K562 (cell line): Measurements from ENCODE around the gene SNCG. TPM values are rescaled to one million over a fixed set of nuclear protein-coding genes. Genes with fewer than 3 reads are reported as not detected.
"Not testable (repeated sequence)": the region's sequence is repeated elsewhere in the genome, so short reads cannot be mapped to it uniquely, and the experiment has no call there.

Source experiments
- ATAC-seq: fragments of 200-7000 bp; cut with Tn5 transposase; 3 replicates; pipeline ENCODE4 v1.9.1; 2020; ENCODE audit warnings: moderate library complexity
- BruUV-seq: library from RNA; stranded (reverse); fragments of 400-500 nt; replicated peaks from 2 replicates; lab custom pipeline; 2021; lab: Mats Ljungman, UMichigan
- CTCF ChIA-PET: fragments of 300-600 bp; formaldehyde crosslinking; extraction: SDS; loops from one replicate; lab custom pipeline; 2021; ENCODE audit warnings: low intra/inter-chr PET ratio; lab: Yijun Ruan, JAX
- POLR2A ChIA-PET: fragments of 300-600, 350-650 bp; sonication (Branson Sonifier 250); formaldehyde crosslinking; extraction: SDS; loops from one replicate; lab custom pipeline; 2021; ENCODE audit warnings: antibody characterized with exemption, inconsistent platforms; lab: Yijun Ruan, JAX
- DNase-seq, 4 experiments: peaks; one replicate each; pipeline versions ENCODE4 v3.0.0 to v3.0.0-alpha.2; 2011 to 2018; ENCODE audit warnings: low spot score in 3 of 4, mixed read lengths in 3 of 4; ENCODE audit errors: extremely low read depth in 1 of 4
- FAIRE-seq: peaks from 2 replicates; lab custom pipeline; 2011; peaks lifted over from hg19 to GRCh38; lab: Jason Lieb, UNC
- H2AFZ ChIP-seq: 2 replicates; pipeline ENCODE4 v1.6.0; 2011; ENCODE audit warnings: low read depth, low read length, control low read depth, inconsistent platforms
- H3K27ac ChIP-seq: fragments of 200-600 bp; 3 replicates; pipeline ENCODE4 v1.8.0; 2011; ENCODE audit warnings: low read depth, mild to moderate bottlenecking, control low read depth, inconsistent platforms, low read length, moderate library complexity, mixed read lengths; ENCODE audit errors: extremely low read depth
- H3K27me3 ChIP-seq, 2 experiments: fragments of 300-600 bp in 1 of 2; 2 replicates in 1 of 2; 3 replicates in 1 of 2; pipeline versions ENCODE4 v1.6.0 to v1.8.0; 2011; ENCODE audit warnings: inconsistent platforms in 2 of 2, low read length in 2 of 2, mild to moderate bottlenecking in 1 of 2, mixed read lengths in 1 of 2, moderate library complexity in 1 of 2; ENCODE audit not compliant: control insufficient read depth in 2 of 2, insufficient read depth in 2 of 2
- H3K36me3 ChIP-seq: fragments of 300-600 bp; 3 replicates; pipeline ENCODE4 v1.8.0; 2011; ENCODE audit warnings: mild to moderate bottlenecking, low read length, inconsistent platforms; ENCODE audit not compliant: control insufficient read depth, insufficient read depth
- H3K4me1 ChIP-seq, 2 experiments: fragments of 200-600 bp in 1 of 2; replicated peaks in 1 of 2; 2 replicates in 1 of 2; 3 replicates in 1 of 2; pipeline versions ENCODE4 v1.5.1 to v1.8.0; 2011; ENCODE audit warnings: inconsistent platforms in 2 of 2, low read length in 2 of 2, mild to moderate bottlenecking in 1 of 2, mixed read lengths in 1 of 2, moderate library complexity in 1 of 2; ENCODE audit not compliant: control insufficient read depth in 2 of 2, insufficient read depth in 2 of 2
- H3K4me2 ChIP-seq: 2 replicates; pipeline ENCODE4 v1.6.1; 2011; ENCODE audit warnings: low read length, control low read depth, inconsistent platforms, mixed read lengths; ENCODE audit not compliant: insufficient read depth
- H3K4me3 ChIP-seq: fragments of 200-600 bp; sonication (generic), shearing (Covaris generic); 2 replicates; pipeline ENCODE4 v1.5.1; 2016; ENCODE audit warnings: control low read depth, inconsistent platforms
- H3K79me2 ChIP-seq: fragments of 200-600 bp; 3 replicates; pipeline ENCODE4 v1.8.0; 2011; ENCODE audit warnings: low read length, inconsistent platforms; ENCODE audit not compliant: control insufficient read depth, insufficient read depth
- H3K9ac ChIP-seq, 2 experiments: 2 replicates each; pipeline versions ENCODE4 v1.6.0 to v1.6.1; 2011; ENCODE audit warnings: low read depth in 2 of 2, low read length in 2 of 2, control low read depth in 1 of 2, inconsistent platforms in 1 of 2, mild to moderate bottlenecking in 1 of 2, mixed read lengths in 1 of 2; ENCODE audit not compliant: insufficient read depth in 1 of 2
- H3K9me1 ChIP-seq: one replicate; pipeline ENCODE4 v1.6.0; 2011; ENCODE audit warnings: inconsistent platforms, mild to moderate bottlenecking, low read length, moderate library complexity; ENCODE audit not compliant: control insufficient read depth, insufficient read depth
- H3K9me3 ChIP-seq: replicated peaks from 2 replicates; pipeline ENCODE4 v1.5.1; 2011; ENCODE audit warnings: low read depth, low read length, inconsistent platforms; ENCODE audit not compliant: control insufficient read depth, insufficient read depth
- H4K20me1 ChIP-seq: replicated peaks from 2 replicates; pipeline ENCODE4 v1.6.1; 2011; ENCODE audit warnings: low read length, inconsistent platforms, mixed read lengths; ENCODE audit not compliant: control insufficient read depth, insufficient read depth
- ATF7 ChIP-seq: fragments of 450-650 bp; IDR thresholded peaks from 2 replicates; pipeline ENCODE4 v1.7.1; 2014; ENCODE audit warnings: mild to moderate bottlenecking, moderate library complexity
- CEBPB ChIP-seq: fragments of 450-650 bp; IDR thresholded peaks from 2 replicates; pipeline ENCODE4 v1.6.1; 2016; ENCODE audit warnings: missing genetic modification characterization, missing compliant biosample characterization
- CHD2 ChIP-seq: IDR thresholded peaks from 2 replicates; pipeline ENCODE4 v1.6.1; 2011; ENCODE audit warnings: low read depth, low read length
- JUN ChIP-seq, 2 experiments: sonication (generic) in 1 of 2; formaldehyde crosslinking in 1 of 2; IDR thresholded peaks; 2 replicates each; pipeline versions ENCODE4 v1.6.1 to v1.8.0; 2012 to 2022; ENCODE audit warnings: borderline replicate concordance in 2 of 2, mild to moderate bottlenecking in 2 of 2, improper control_type of control experiment in 1 of 2, low read depth in 1 of 2, low read length in 1 of 2, missing genetic modification reagents in 1 of 2
- MEIS2 ChIP-seq: fragments of 450-650 bp; IDR thresholded peaks from 2 replicates; pipeline ENCODE4 v1.6.1; 2014; ENCODE audit warnings: mild to moderate bottlenecking; ENCODE audit not compliant: partially characterized antibody
- MYC ChIP-seq, 2 experiments: fragments of 250-450 bp in 1 of 2; sonication (Bioruptor Pico) in 1 of 2; IDR thresholded peaks; 2 replicates each; pipeline versions ENCODE4 v1.5.1 to v1.6.1; 2012 to 2021; ENCODE audit warnings: low read depth in 2 of 2, borderline replicate concordance in 1 of 2, improper control_type of control experiment in 1 of 2, low read length in 1 of 2, mild to moderate bottlenecking in 1 of 2, moderate library complexity in 1 of 2
- POLR2A ChIP-seq: fragments of 450-650 bp; conservative IDR thresholded peaks from 2 replicates; pipeline ENCODE4 v1.6.1; 2016
- RBM25 ChIP-seq: fragments of 200-400 bp; formaldehyde crosslinking; IDR thresholded peaks from 2 replicates; pipeline ENCODE4 v1.6.1; 2018; ENCODE audit warnings: low read length, low read depth, moderate library complexity; ENCODE audit not compliant: severe bottlenecking
- SMAD1 ChIP-seq: fragments of 150-350 bp; IDR thresholded peaks from 2 replicates; pipeline ENCODE4 v1.6.1; 2014; ENCODE audit warnings: low read length, low read depth; ENCODE audit not compliant: partially characterized antibody
- TBP ChIP-seq: optimal IDR thresholded peaks from 2 replicates; pipeline ENCODE3; 2011; ENCODE audit warnings: low read depth, low read length, improper control_type of control experiment
- WGBS: fragments of 100-300 bp; shearing (Covaris generic); methylation state at CpG from one replicate; pipeline ENCODE4 v1.1.6; 2016; ENCODE audit warnings: low coverage, mixed read lengths; ENCODE audit not compliant: insufficient coverage; ENCODE audit errors: missing lambda C conversion rate; 5-methylcytosine and 5-hydroxymethylcytosine counted together
- in situ Hi-C: fragments of 300-500 bp; cut with MboI; formaldehyde crosslinking; loops from 4 replicates; pipeline ENCODE4 v1.15.0; 2018; ENCODE audit warnings: inconsistent platforms, mixed read lengths
- intact Hi-C: fragments of 100-400 bp; cut with micrococcal nuclease; formaldehyde crosslinking; loops from 2 replicates; pipeline ENCODE4 v1.14.2; 2022
- polyA plus RNA-seq, 8 experiments: library from polyadenylated mRNA; depleted of rRNA in 4 of 8; stranded (reverse) in 5 of 8; unstranded in 3 of 8; fragments of >200 nt; fragmentation: Nextera tagmentation in 2 of 8; fragmentation: Illumina TruSeq in 1 of 8; extraction: Ambion mirVana in 2 of 8; extraction: Trizol in 1 of 8; gene quantifications; 2 replicates each; pipeline versions ENCODE4 v1.2.1 to v1.2.3, GENCODE V29; 2011 to 2014; ENCODE audit warnings: inconsistent platforms in 1 of 8, missing spikeins in 1 of 8
- total RNA-seq, 7 experiments: library from RNA; depleted of rRNA in 6 of 7; stranded (reverse); fragments of >200 nt in 6 of 7; fragmentation: Illumina TruSeq in 2 of 7; extraction: Trizol in 2 of 7; gene quantifications; 2 replicates each; pipeline versions ENCODE4 v1.2.1 to v1.2.3, GENCODE V29; 2011 to 2021; ENCODE audit warnings: low replicate concordance in 1 of 7
- TF ChIP-seq, protein P1 (sequence below): fragments of 450-650 bp; IDR thresholded peaks from 2 replicates; pipeline ENCODE4 v1.6.1; 2016
- TF ChIP-seq, protein P2 (sequence below), 2 experiments: fragments of 450-650 bp in 1 of 2; sonication (generic) in 1 of 2; formaldehyde crosslinking in 1 of 2; IDR thresholded peaks in 1 of 2; conservative IDR thresholded peaks in 1 of 2; 2 replicates each; pipeline versions ENCODE4 v1.6.1 to v1.8.1; 2016 to 2023; ENCODE audit warnings: mild to moderate bottlenecking in 2 of 2, moderate library complexity in 2 of 2, inconsistent platforms in 1 of 2, missing genetic modification reagents in 1 of 2
- TF ChIP-seq, protein P3 (sequence below), 2 experiments: IDR thresholded peaks; 2 replicates each; pipeline ENCODE4 v1.6.1; 2011; ENCODE audit warnings: borderline replicate concordance in 1 of 2, control low read depth in 1 of 2, low read depth in 1 of 2, low read length in 1 of 2, mild to moderate bottlenecking in 1 of 2, mixed read lengths in 1 of 2, moderate library complexity in 1 of 2; ENCODE audit not compliant: insufficient read depth in 1 of 2, insufficient read length in 1 of 2, poor library complexity in 1 of 2, severe bottlenecking in 1 of 2; ENCODE audit errors: extremely low read depth in 1 of 2

Gene SNCG
- total and polyA plus RNA-seq, 9 of the 15 experiments (the other 6 are each of a cell fraction or from before 2014, with no cell fraction given) = 9.8 to 146 (median 93.6) TPM

DNA sequence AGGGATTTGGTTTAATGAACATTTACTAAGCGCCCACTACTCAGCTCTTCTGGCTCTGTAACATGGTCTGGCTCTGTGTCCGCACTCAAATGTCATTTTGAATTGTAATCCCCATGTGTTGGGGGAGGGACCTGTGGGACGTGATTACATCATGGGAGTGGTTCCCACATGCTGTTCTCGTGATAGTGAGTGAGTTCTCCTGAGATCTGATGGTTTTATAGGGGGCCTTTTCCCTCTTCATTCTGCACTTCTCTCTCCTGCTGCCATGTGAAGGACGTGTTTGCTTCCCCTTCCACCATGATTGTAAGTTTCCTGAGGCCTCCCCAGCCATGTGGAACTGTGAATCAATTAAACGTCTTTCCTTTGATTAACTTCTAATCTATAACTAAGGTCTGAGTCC is 22.6 kb downstream of the SNCG start:
- H3K9me3 ChIP-seq; CTCF ChIA-PET; in situ Hi-C loops; H3K27me3 ChIP-seq; H3K4me3 ChIP-seq; H3K79me2 ChIP-seq; H3K36me3 ChIP-seq; H4K20me1 ChIP-seq; intact Hi-C loops; H3K4me1 ChIP-seq; H3K27ac ChIP-seq; H3K9me1 ChIP-seq; BruUV-seq; TF ChIP-seq JUN (CRISPR knock-in tag; IDR thresholded peaks at IDR 0.05; ENCODE audit: borderline replicate concordance); MYC (CRISPR knock-in tag; IDR thresholded peaks at IDR 0.05; ENCODE audit: borderline replicate concordance, low read depth): not testable (repeated sequence)
- DNase-seq (peak in 1 of 4 experiments; percentile 67), ATAC-seq (peak; percentile 91), FAIRE-seq (peak; percentile 78)
- POLR2A ChIA-PET = interaction anchor here (0.7 to 1.0 kb wide), 2 partner anchors 12 to 14 kb away, joined by 3 to 4 read pairs; no protein-coding TSS in a partner anchor
- H3K4me2 ChIP-seq = peak overlapping the region; percentile 54
- H3K9ac ChIP-seq = peak overlapping the region in 1 of 2 experiments; percentile 35; a peak in 1 of 4 replicates
- H2AFZ ChIP-seq = peak overlapping the region; percentile 85
- WGBS = 10% methylated on average over 6 of the region's 6 CpGs
- TF ChIP-seq TBP = peak; percentile 43
- TF ChIP-seq, protein P1, sequence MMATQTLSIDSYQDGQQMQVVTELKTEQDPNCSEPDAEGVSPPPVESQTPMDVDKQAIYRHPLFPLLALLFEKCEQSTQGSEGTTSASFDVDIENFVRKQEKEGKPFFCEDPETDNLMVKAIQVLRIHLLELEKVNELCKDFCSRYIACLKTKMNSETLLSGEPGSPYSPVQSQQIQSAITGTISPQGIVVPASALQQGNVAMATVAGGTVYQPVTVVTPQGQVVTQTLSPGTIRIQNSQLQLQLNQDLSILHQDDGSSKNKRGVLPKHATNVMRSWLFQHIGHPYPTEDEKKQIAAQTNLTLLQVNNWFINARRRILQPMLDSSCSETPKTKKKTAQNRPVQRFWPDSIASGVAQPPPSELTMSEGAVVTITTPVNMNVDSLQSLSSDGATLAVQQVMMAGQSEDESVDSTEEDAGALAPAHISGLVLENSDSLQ = peak; percentile 43; the same call in 1 of the 2 replicates
- TF ChIP-seq ATF7 = peak; percentile 92
- TF ChIP-seq CHD2 = peak; percentile 94
- TF ChIP-seq JUN (IDR thresholded peaks at IDR 0.05; ENCODE audit: borderline replicate concordance, low read depth, low read length) = peak; percentile 41; the same call in 1 of the 2 replicates
- TF ChIP-seq SMAD1 = peak; percentile 9
- TF ChIP-seq, protein P2, sequence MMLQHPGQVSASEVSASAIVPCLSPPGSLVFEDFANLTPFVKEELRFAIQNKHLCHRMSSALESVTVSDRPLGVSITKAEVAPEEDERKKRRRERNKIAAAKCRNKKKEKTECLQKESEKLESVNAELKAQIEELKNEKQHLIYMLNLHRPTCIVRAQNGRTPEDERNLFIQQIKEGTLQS (IDR thresholded peaks at IDR 0.05) = peak; percentile 83
- TF ChIP-seq, protein P2 (CRISPR knock-in tag; conservative IDR thresholded peaks at IDR 0.05) = not testable (repeated sequence)
- peak; percentile 65 for TF ChIP-seq POLR2A
- TF ChIP-seq, protein P3, sequence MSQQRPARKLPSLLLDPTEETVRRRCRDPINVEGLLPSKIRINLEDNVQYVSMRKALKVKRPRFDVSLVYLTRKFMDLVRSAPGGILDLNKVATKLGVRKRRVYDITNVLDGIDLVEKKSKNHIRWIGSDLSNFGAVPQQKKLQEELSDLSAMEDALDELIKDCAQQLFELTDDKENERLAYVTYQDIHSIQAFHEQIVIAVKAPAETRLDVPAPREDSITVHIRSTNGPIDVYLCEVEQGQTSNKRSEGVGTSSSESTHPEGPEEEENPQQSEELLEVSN (IDR thresholded peaks at IDR 0.05; ENCODE audit: borderline replicate concordance in 1 of 2, extremely low read depth in 1 of 2, insufficient read depth in 1 of 2, insufficient read length in 1 of 2, low read depth in 1 of 2, low read length in 1 of 2, poor library complexity in 1 of 2, severe bottlenecking in 1 of 2) = peak in 1 of 2 experiments; percentile 13
- TF ChIP-seq MEIS2 = peak; percentile 27
- TF ChIP-seq CEBPB (tag) = peak; percentile 32; the same call in 1 of the 2 replicates
- peak; percentile 46 for TF ChIP-seq MYC (IDR thresholded peaks at IDR 0.05; ENCODE audit: low read depth, low read length)
- peak; percentile 50 for TF ChIP-seq RBM25
